Nephron (organoid): ENCODE measurements around the gene CCNH.

Experiments
- H3K27ac Mint-ChIP-seq, 3 experiments: 2 replicates each; pipeline ENCODE4 v1.8.0; 2020; ENCODE audit warnings: mixed read lengths in 3 of 3, mild to moderate bottlenecking in 2 of 3, moderate library complexity in 1 of 3
- H3K27me3 Mint-ChIP-seq: 2 replicates; pipeline ENCODE4 v1.8.0; 2021; ENCODE audit warnings: low read depth, mild to moderate bottlenecking, moderate library complexity, mixed read lengths
- H3K36me3 Mint-ChIP-seq: 2 replicates; pipeline ENCODE4 v1.8.0; 2020; ENCODE audit warnings: low read depth, mixed read lengths
- H3K4me1 Mint-ChIP-seq: 2 replicates; pipeline ENCODE4 v1.8.0; 2020; ENCODE audit warnings: mixed read lengths
- H3K4me3 Mint-ChIP-seq, 3 experiments: 2 replicates each; pipeline ENCODE4 v1.8.0; 2020; ENCODE audit warnings: mild to moderate bottlenecking in 3 of 3, mixed read lengths in 3 of 3, moderate library complexity in 2 of 3
- H3K9me3 Mint-ChIP-seq: 2 replicates; pipeline ENCODE4 v1.8.0; 2020; ENCODE audit warnings: mixed read lengths
- TF ChIP-seq, protein P1 (sequence below), 3 experiments: fragments of 200-600 bp; sonication (generic); IDR thresholded peaks; one replicate each; pipeline ENCODE4 v1.5.0; 2021; ENCODE audit warnings: antibody characterized with exemption in 3 of 3; ENCODE audit not compliant: unreplicated experiment in 3 of 3

The CCNH gene

DNA sequence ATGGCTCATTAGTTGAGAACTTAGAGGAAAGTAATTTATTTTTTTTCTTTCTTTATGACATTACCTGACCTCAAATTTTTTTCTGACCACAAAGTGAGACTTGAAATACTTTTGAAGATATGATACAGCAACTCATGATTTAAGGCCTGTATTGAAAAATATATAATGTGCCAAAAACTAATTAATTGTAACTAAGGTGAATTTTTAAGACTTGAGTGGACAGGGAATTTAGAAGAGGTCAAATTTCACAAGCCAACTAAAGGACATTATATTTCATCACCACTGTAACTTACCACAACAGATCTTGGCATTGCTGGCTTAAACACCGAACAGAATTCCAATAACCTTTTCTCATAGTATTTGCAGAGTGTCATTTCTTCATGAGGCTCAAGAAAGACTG lies 1.8 kb downstream of the CCNH start:
- Mint-ChIP-seq H3K27ac (peak overlapping the region in 1 of 3 experiments; percentile 68), H3K4me3 (peak overlapping the region; percentile 82 to 90 (median 85)), H3K27me3 (no peaks in the 10 kb centered on the region), H3K9me3 (no peaks in the 10 kb centered on the region), H3K36me3 (peaks cover 41% of the 10 kb centered on the region), H3K4me1 (peaks cover 23% of the 10 kb centered on the region)
- TF ChIP-seq, protein P1, sequence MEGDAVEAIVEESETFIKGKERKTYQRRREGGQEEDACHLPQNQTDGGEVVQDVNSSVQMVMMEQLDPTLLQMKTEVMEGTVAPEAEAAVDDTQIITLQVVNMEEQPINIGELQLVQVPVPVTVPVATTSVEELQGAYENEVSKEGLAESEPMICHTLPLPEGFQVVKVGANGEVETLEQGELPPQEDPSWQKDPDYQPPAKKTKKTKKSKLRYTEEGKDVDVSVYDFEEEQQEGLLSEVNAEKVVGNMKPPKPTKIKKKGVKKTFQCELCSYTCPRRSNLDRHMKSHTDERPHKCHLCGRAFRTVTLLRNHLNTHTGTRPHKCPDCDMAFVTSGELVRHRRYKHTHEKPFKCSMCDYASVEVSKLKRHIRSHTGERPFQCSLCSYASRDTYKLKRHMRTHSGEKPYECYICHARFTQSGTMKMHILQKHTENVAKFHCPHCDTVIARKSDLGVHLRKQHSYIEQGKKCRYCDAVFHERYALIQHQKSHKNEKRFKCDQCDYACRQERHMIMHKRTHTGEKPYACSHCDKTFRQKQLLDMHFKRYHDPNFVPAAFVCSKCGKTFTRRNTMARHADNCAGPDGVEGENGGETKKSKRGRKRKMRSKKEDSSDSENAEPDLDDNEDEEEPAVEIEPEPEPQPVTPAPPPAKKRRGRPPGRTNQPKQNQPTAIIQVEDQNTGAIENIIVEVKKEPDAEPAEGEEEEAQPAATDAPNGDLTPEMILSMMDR (IDR thresholded peaks at IDR 0.05; ENCODE audit: unreplicated experiment in 3 of 3), result no peak

DNA sequence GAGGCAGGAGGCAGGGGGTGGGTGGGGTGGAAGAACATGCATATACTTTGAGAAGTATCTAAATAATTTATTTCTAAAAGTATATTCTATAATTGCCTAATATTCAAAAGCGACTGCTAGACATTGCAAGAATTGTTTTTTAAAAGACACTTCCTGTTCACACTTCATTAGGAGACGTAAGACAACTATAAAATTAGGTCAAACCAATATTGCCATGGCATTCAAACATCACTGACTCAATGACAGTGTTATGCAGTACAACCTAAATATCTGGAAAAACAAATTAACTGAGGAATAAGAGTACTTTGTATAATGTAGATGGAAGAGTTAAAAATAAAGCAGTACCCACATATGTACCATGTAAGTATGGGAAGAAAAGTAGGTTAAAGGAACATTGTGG lies 4.5 kb downstream of the CCNH start:
- TF ChIP-seq, protein P1 (IDR thresholded peaks at IDR 0.05; ENCODE audit: unreplicated experiment in 3 of 3), result no peak
- Mint-ChIP-seq H3K27ac (no peak overlapping the region), H3K36me3 (peaks cover 58% of the 10 kb centered on the region)

DNA sequence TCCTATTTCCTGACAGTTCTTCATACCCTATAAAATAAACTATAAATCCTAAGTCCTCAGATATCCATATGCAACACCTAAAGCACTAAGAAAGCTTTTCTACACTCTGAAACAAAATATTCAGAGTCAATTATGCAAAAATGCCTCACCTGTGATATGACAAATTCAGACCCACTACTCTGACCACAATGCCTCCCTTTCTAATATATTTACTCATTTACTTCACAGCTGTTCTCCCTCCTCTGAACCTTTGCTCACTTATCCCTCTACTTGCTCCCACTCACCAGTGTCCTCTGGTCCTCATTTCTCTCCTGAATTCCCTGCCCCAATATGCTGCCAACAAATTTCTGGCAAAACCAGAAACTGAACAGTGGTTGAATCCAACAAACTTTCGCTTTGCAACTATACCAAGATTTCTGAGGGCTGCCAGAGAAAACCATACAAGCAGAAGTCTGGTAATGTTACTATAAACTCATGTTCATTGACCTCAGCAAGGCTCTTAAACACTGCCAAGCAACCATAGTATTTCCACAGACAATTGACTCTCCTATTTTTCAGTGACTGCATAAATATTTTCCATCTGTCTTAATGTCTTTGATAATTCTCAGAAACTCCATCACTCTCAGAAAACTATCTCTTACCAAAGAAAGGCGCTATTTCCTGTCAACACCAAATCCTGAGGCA lies 7.1 kb downstream of the CCNH start:
- no peaks in the 10 kb centered on the region for H3K27me3 Mint-ChIP-seq
- H3K4me3 Mint-ChIP-seq, result no peak overlapping the region
- TF ChIP-seq, protein P1 (IDR thresholded peaks at IDR 0.05; ENCODE audit: unreplicated experiment in 3 of 3), result no peak
- peaks cover 3% of the 10 kb centered on the region for H3K9me3 Mint-ChIP-seq
- no peak overlapping the region for H3K27ac Mint-ChIP-seq
- peaks cover 77% of the 10 kb centered on the region for H3K36me3 Mint-ChIP-seq
- peaks cover 2% of the 10 kb centered on the region for H3K4me1 Mint-ChIP-seq

More for the DNA sequence above, 4.5 kb downstream of the CCNH start:
- Mint-ChIP-seq H3K27me3 (no peaks in the 10 kb centered on the region), H3K9me3 (no peaks in the 10 kb centered on the region), H3K4me1 (peaks cover 23% of the 10 kb centered on the region), H3K4me3 (peak overlapping the region in 1 of 3 experiments; percentile 7)

DNA sequence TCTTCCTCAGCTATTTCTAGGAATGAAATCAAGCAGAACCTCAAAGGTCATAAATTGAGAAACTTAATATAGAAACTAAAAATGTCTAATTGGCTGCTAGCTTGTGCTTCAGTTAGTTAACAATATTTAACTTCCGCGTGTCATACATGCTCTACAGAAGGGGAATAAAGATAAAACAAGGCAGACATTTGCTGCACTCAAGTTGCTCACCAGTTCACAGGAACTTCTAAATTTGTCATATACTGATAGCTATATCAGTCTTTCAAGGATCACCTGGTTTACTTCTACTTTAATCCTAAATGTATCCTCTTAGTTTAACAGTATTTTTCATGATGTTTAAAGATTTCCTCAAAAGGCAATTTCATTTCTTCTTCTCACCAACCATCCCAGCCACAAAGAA lies 8.4 kb downstream of the CCNH start:
- Mint-ChIP-seq H3K4me3 (no peak overlapping the region), H3K27me3 (no peaks in the 10 kb centered on the region), H3K27ac (no peak overlapping the region), H3K9me3 (peaks cover 3% of the 10 kb centered on the region), H3K4me1 (no peaks in the 10 kb centered on the region), H3K36me3 (peaks cover 82% of the 10 kb centered on the region)
- TF ChIP-seq, protein P1 (IDR thresholded peaks at IDR 0.05; ENCODE audit: unreplicated experiment in 3 of 3), result no peak

DNA sequence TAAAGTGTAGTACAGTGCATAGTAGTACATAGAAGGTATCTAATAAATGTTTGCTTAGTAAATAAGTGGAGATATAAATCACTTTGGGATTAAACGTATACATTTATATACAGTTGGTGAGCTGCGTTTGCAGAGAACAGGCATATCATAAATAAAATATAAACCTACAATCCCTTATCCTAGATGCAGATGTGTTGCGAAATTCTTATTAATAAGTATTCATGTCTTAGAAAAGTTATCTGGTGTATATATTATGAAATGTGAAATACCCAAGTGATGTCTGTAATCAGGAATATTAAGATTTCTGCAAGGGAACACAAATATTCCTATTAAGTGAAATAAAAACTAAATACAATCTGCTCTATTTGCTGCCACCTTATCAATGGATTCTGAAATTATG lies 8.8 kb downstream of the CCNH start:
- no peaks in the 10 kb centered on the region for H3K27me3 Mint-ChIP-seq
- H3K9me3 Mint-ChIP-seq, result peaks cover 3% of the 10 kb centered on the region
- peaks cover 80% of the 10 kb centered on the region for H3K36me3 Mint-ChIP-seq

More for the DNA sequence above, 8.8 kb downstream of the CCNH start:
- Mint-ChIP-seq H3K4me3 (no peak overlapping the region), H3K27ac (no peak overlapping the region), H3K4me1 (no peaks in the 10 kb centered on the region)
- TF ChIP-seq, protein P1 (IDR thresholded peaks at IDR 0.05; ENCODE audit: unreplicated experiment in 3 of 3), result no peak
